HCT116 (cell line): ENCODE data around the gene GSTO2. TPM values are rescaled to one million over a fixed set of nuclear protein-coding genes. Genes with fewer than 3 reads are reported as not detected.

Experiments
- ATAC-seq: fragments of 200-7000 bp; cut with Tn5 transposase; 2 replicates; pipeline ENCODE4 v1.9.1; 2020; ENCODE audit warnings: mild to moderate bottlenecking, moderate library complexity
- BruUV-seq: library from RNA; stranded (reverse); fragments of 400-500 nt; replicated peaks from 2 replicates; lab custom pipeline; 2021; lab: Mats Ljungman, UMichigan
- CTCF ChIA-PET: fragments of 300-600 bp; sonication (Branson Sonifier 250); formaldehyde crosslinking; loops from one replicate; lab custom pipeline; 2021; ENCODE audit warnings: antibody characterized with exemption; lab: Charles Lee
- POLR2A ChIA-PET: fragments of 300-600, 350-600 bp; sonication (Branson Sonifier 250); formaldehyde crosslinking; loops from one replicate; lab custom pipeline; 2021; ENCODE audit warnings: antibody characterized with exemption; lab: Charles Lee
- RAD21 ChIA-PET, 2 experiments: fragments of 300-600 bp; sonication (Branson Sonifier 250); formaldehyde crosslinking; loops; one replicate each; lab custom pipeline; 2023; ENCODE audit warnings: low total read pairs in 2 of 2; ENCODE audit not compliant: uncharacterized antibody in 2 of 2, unreplicated experiment in 2 of 2, low non-redundant PET in 1 of 2; lab: Charles Lee
- DNase-seq: peaks from one replicate; pipeline ENCODE4 v3.0.0-alpha.2; 2010; ENCODE audit warnings: low read depth, low spot score
- H2AFZ ChIP-seq: fragments of 200-600 bp; shearing (Covaris generic), sonication (generic); 2 replicates; pipeline ENCODE4 v1.6.1; 2017; ENCODE audit warnings: low read depth, mixed run types, mixed read lengths, antibody characterized with exemption, low read length; ENCODE audit not compliant: poor library complexity, severe bottlenecking
- H3K27ac ChIP-seq: 2 replicates; pipeline ENCODE4 v1.5.1; 2012; ENCODE audit warnings: low read depth, low read length
- H3K27me3 ChIP-seq: fragments of 200-600 bp; sonication (generic); 2 replicates; pipeline ENCODE4 v1.6.1; 2016; ENCODE audit warnings: mixed run types, low read length, mixed read lengths; ENCODE audit not compliant: insufficient read depth
- H3K36me3 ChIP-seq, 2 experiments: fragments of 200-500 bp in 1 of 2; fragments of 200-600 bp in 1 of 2; sonication (Bioruptor generic) in 1 of 2; sonication (generic) in 1 of 2; 2 replicates each; pipeline versions ENCODE4 v1.5.1 to v1.6.1; 2014 to 2016; ENCODE audit warnings: low read length in 2 of 2, inconsistent platforms in 1 of 2, mixed read lengths in 1 of 2, mixed run types in 1 of 2; ENCODE audit not compliant: insufficient read depth in 2 of 2, control insufficient read depth in 1 of 2
- H3K4me1 ChIP-seq, 2 experiments: fragments of 200-600 bp in 1 of 2; sonication (generic) in 1 of 2; 2 replicates each; pipeline versions ENCODE4 v1.5.1 to v1.6.1; 2012 to 2017; ENCODE audit warnings: low read length in 2 of 2, inconsistent platforms in 1 of 2, mild to moderate bottlenecking in 1 of 2, mixed read lengths in 1 of 2, mixed run types in 1 of 2, moderate library complexity in 1 of 2; ENCODE audit not compliant: insufficient read depth in 2 of 2, control insufficient read depth in 1 of 2
- H3K4me2 ChIP-seq: fragments of 200-600 bp; sonication (generic); 2 replicates; pipeline ENCODE4 v1.6.1; 2017; ENCODE audit warnings: mixed run types, low read length, mixed read lengths
- H3K4me3 ChIP-seq, 2 experiments: fragments of 200-600 bp in 1 of 2; sonication (generic) in 1 of 2; replicated peaks in 1 of 2; 2 replicates each; pipeline ENCODE4 v1.5.1; 2011 to 2016; ENCODE audit warnings: low read length in 2 of 2, control low read depth in 1 of 2, low read depth in 1 of 2, mild to moderate bottlenecking in 1 of 2, mixed read lengths in 1 of 2, mixed run types in 1 of 2
- H3K79me2 ChIP-seq: fragments of 200-600 bp; sonication (generic); 2 replicates; pipeline ENCODE4 v1.6.1; 2017; ENCODE audit warnings: mild to moderate bottlenecking, mixed run types, low read length, moderate library complexity, mixed read lengths; ENCODE audit not compliant: insufficient read depth
- H3K9ac ChIP-seq: fragments of 200-600 bp; sonication (generic); 2 replicates; pipeline ENCODE4 v1.6.1; 2016; ENCODE audit warnings: low read length, mixed read lengths
- H3K9me2 ChIP-seq: fragments of 200-600 bp; sonication (generic), shearing (Covaris generic); 2 replicates; pipeline ENCODE4 v1.6.1; 2017; ENCODE audit warnings: mixed run types, mild to moderate bottlenecking, moderate library complexity; ENCODE audit not compliant: insufficient read depth
- H3K9me3 ChIP-seq, 2 experiments: fragments of 200-500 bp in 1 of 2; fragments of 200-600 bp in 1 of 2; sonication (Bioruptor generic) in 1 of 2; sonication (generic) in 1 of 2; 2 replicates each; pipeline ENCODE4 v1.6.1; 2014 to 2017; ENCODE audit warnings: low read length in 2 of 2, mixed read lengths in 2 of 2, inconsistent platforms in 1 of 2, low read depth in 1 of 2, mild to moderate bottlenecking in 1 of 2, mixed run types in 1 of 2, moderate library complexity in 1 of 2; ENCODE audit not compliant: control insufficient read depth in 1 of 2, insufficient read depth in 1 of 2
- H4K20me1 ChIP-seq: fragments of 200-600 bp; sonication (generic), shearing (Covaris generic); 2 replicates; pipeline ENCODE4 v1.6.1; 2017; ENCODE audit warnings: mixed run types, mild to moderate bottlenecking, moderate library complexity; ENCODE audit not compliant: insufficient read depth
- CBX3 ChIP-seq: IDR thresholded peaks from 2 replicates; pipeline ENCODE4 v1.6.1; 2012; ENCODE audit warnings: low read depth
- CEBPB ChIP-seq: IDR thresholded peaks from 2 replicates; pipeline ENCODE4 v1.6.1; 2012; ENCODE audit warnings: low read depth
- EZH2phosphoT487 ChIP-seq: fragments of 200-600 bp; IDR thresholded peaks from 2 replicates; pipeline ENCODE4 v1.6.1; 2018; ENCODE audit warnings: antibody characterized with exemption, borderline replicate concordance
- JUND ChIP-seq: IDR thresholded peaks from 2 replicates; pipeline ENCODE4 v1.6.1; 2012
- POLR2A ChIP-seq: IDR thresholded peaks from 2 replicates; pipeline ENCODE4 v1.7.0; 2011; ENCODE audit warnings: borderline replicate concordance; ENCODE audit not compliant: insufficient read depth, insufficient read length; ENCODE audit errors: extremely low read depth
- RAD21 ChIP-seq: IDR thresholded peaks from 2 replicates; pipeline ENCODE4 v1.6.1; 2012; ENCODE audit warnings: low read depth, mild to moderate bottlenecking
- SP1 ChIP-seq: IDR thresholded peaks from 2 replicates; pipeline ENCODE4 v1.6.1; 2012; ENCODE audit warnings: low read depth
- SRF ChIP-seq: IDR thresholded peaks from 2 replicates; pipeline ENCODE4 v1.6.1; 2012; ENCODE audit warnings: low read depth
- TCF7L2 ChIP-seq: IDR thresholded peaks from 2 replicates; pipeline ENCODE4 v1.7.0; 2011; ENCODE audit warnings: borderline replicate concordance, inconsistent platforms; ENCODE audit not compliant: insufficient read depth, insufficient read length; ENCODE audit errors: extremely low read depth
- intact Hi-C: fragments of 100-400 bp; cut with micrococcal nuclease; formaldehyde crosslinking; loops from 2 replicates; pipeline ENCODE4 v1.10.0; 2022
- total RNA-seq: library from RNA; stranded (reverse); gene quantifications from one replicate; pipeline ENCODE4 v1.2.1, GENCODE V29; 2021; ENCODE audit not compliant: unreplicated experiment
- TF ChIP-seq, protein P1 (sequence below): IDR thresholded peaks from 2 replicates; pipeline ENCODE4 v1.6.1; 2011; ENCODE audit warnings: mild to moderate bottlenecking, low read length, moderate library complexity; ENCODE audit not compliant: insufficient replicate concordance; ENCODE audit errors: extremely low read depth
- TF ChIP-seq, protein P2 (sequence below): IDR thresholded peaks from 2 replicates; pipeline ENCODE4 v1.6.1; 2012; ENCODE audit warnings: low read depth

Gene GSTO2
- total RNA-seq, 1 experiment from 2014 or later = 115 TPM

DNA sequence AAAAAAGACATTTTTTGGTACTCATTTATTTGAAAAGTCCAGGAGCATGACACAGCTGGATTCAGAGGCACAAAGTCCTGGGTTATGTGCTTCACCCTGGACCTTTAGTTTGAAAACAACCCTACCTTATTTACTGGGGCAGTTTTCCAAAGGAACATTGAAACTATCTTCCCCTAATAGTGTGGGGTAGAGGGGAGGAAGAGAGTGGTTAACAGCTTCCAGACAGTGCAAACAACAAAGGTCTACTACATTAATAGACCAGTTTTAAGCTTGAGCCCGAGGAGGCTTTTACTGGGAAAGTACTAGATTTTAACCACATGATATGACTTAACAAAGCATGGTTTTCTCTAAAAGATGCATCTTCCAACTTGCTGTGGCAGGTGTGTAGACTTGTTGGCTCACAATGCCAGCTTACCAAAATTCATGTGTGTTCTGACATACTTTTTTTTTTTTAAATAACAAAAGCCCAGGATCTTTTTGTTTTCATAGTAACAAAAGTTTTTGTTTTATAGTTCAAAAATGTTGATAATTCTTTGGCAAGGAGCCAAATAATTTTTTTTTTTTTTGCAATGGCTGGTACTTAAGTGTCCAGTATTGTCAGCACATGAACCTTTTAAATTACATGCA, 12.5 kb upstream of the GSTO2 start (continued):
- TF ChIP-seq, protein P1, sequence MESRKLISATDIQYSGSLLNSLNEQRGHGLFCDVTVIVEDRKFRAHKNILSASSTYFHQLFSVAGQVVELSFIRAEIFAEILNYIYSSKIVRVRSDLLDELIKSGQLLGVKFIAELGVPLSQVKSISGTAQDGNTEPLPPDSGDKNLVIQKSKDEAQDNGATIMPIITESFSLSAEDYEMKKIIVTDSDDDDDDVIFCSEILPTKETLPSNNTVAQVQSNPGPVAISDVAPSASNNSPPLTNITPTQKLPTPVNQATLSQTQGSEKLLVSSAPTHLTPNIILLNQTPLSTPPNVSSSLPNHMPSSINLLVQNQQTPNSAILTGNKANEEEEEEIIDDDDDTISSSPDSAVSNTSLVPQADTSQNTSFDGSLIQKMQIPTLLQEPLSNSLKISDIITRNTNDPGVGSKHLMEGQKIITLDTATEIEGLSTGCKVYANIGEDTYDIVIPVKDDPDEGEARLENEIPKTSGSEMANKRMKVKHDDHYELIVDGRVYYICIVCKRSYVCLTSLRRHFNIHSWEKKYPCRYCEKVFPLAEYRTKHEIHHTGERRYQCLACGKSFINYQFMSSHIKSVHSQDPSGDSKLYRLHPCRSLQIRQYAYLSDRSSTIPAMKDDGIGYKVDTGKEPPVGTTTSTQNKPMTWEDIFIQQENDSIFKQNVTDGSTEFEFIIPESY = no peak

DNA sequence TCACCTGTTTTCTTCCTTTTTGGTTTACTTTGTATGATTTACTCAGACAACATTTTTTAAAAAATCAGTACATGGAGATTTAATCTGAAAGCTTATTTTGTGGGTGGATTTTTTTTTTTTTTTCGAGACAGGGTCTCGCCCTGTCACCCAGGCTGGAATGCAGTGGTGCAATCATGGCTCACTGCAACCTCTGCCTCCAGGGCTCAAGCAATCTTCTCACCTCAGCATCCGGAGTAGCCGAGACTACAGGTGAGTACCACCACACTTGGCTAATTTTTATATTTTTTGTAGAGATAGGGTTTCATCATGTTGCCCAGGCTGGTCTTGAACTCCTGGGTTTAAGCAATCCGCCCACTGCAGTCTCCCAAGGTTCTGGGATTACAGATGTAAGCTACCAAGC, 11.7 kb upstream of the GSTO2 start:
- Histone ChIP-seq H2AFZ (no peak overlapping the region), H4K20me1 (no peaks in the 10 kb centered on the region), H3K4me2 (no peak overlapping the region), H3K9me3 (no peaks in the 10 kb centered on the region), H3K4me1 (peaks cover 14 to 37% of the 10 kb centered on the region in 2 experiments), H3K27ac (no peak overlapping the region), H3K9ac (no peak overlapping the region), H3K36me3 (peaks cover 42 to 49% of the 10 kb centered on the region in 2 experiments), H3K9me2 (no peaks in the 10 kb centered on the region), H3K27me3 (no peaks in the 10 kb centered on the region), H3K4me3 (no peak overlapping the region), H3K79me2 (peaks cover 77% of the 10 kb centered on the region)
- intact Hi-C loops = loop anchor here (5.0 kb wide), 1 partner anchor 370 kb away; no protein-coding TSS in a partner anchor
- POLR2A ChIA-PET = no interaction called here
- no peak for TF ChIP-seq SP1
- TF ChIP-seq EZH2phosphoT487 = no peak
- no peak for TF ChIP-seq JUND
- TF ChIP-seq SRF = no peak
- no peak for TF ChIP-seq RAD21
- no peak for TF ChIP-seq CBX3
- no peak for TF ChIP-seq CEBPB
- no peak for TF ChIP-seq POLR2A
- TF ChIP-seq TCF7L2 = no peak
- TF ChIP-seq, protein P2, sequence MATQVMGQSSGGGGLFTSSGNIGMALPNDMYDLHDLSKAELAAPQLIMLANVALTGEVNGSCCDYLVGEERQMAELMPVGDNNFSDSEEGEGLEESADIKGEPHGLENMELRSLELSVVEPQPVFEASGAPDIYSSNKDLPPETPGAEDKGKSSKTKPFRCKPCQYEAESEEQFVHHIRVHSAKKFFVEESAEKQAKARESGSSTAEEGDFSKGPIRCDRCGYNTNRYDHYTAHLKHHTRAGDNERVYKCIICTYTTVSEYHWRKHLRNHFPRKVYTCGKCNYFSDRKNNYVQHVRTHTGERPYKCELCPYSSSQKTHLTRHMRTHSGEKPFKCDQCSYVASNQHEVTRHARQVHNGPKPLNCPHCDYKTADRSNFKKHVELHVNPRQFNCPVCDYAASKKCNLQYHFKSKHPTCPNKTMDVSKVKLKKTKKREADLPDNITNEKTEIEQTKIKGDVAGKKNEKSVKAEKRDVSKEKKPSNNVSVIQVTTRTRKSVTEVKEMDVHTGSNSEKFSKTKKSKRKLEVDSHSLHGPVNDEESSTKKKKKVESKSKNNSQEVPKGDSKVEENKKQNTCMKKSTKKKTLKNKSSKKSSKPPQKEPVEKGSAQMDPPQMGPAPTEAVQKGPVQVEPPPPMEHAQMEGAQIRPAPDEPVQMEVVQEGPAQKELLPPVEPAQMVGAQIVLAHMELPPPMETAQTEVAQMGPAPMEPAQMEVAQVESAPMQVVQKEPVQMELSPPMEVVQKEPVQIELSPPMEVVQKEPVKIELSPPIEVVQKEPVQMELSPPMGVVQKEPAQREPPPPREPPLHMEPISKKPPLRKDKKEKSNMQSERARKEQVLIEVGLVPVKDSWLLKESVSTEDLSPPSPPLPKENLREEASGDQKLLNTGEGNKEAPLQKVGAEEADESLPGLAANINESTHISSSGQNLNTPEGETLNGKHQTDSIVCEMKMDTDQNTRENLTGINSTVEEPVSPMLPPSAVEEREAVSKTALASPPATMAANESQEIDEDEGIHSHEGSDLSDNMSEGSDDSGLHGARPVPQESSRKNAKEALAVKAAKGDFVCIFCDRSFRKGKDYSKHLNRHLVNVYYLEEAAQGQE = no peak
- BruUV-seq = no TSS peak
- ATAC-seq (no peak), DNase-seq (no peak)
- RAD21 ChIA-PET = no interaction called here
- CTCF ChIA-PET = interaction anchor here (0.7 to 2.0 kb wide), 3 partner anchors 17 to 33 kb away, joined by 3 to 9 read pairs (median 5); no protein-coding TSS in a partner anchor
